ENCODE results near the gene CDC42EP5. TPM values are rescaled to one million over a fixed set of nuclear protein-coding genes. Genes with fewer than 3 reads are reported as not detected.

The CDC42EP5 gene
- total and polyA plus RNA-seq, 10 of the 15 experiments (the other 5 are each of a cell fraction or from before 2014, with no cell fraction given): 0.42 to 1.8 (median 1.4) TPM; not detected in 6

- TF ChIP-seq ZBTB33 (IDR thresholded peaks at IDR 0.05) (no peak), MTA3 (IDR thresholded peaks at IDR 0.05; ENCODE audit: borderline replicate concordance, low read length) (no peak)
Measured at GRCh38 chr19:54473071-54473891, at the start of gene CDC42EP5 (continued).

- H3K27ac ChIP-seq (ENCODE audit: control insufficient read depth, insufficient read depth): peak overlapping the region; percentile 77
- ChIA-PET RAD21 (ENCODE audit: unreplicated experiment) (no interaction called here), CTCF (interaction anchor here (0.6 to 1.3 kb wide), 2 partner anchors 29 to 97 kb away, joined by 3 to 4 read pairs; no protein-coding TSS in a partner anchor), POLR2A (no interaction called here), SMC1A (ENCODE audit: uncharacterized antibody, unreplicated experiment) (interaction anchor here (1.5 kb wide), 2 partner anchors 7 to 94 kb away, joined by 3 to 4 read pairs; no protein-coding TSS in a partner anchor)
- peaks cover 51% of the 10 kb centered on the region for H3K4me1 ChIP-seq (ENCODE audit: control insufficient read depth, insufficient read depth, low read length)
- H3K9ac ChIP-seq (ENCODE audit: control insufficient read depth, insufficient read depth, low read length): peak overlapping the region; percentile 64
- no peaks in the 10 kb centered on the region for H3K36me3 ChIP-seq (ENCODE audit: control insufficient read depth in 2 of 2, insufficient read depth in 2 of 2, low read length in 1 of 2)
- no peaks in the 10 kb centered on the region for H3K9me3 ChIP-seq (replicated peaks; ENCODE audit: control insufficient read depth, insufficient read depth, low read length)
- H4K20me1 ChIP-seq (ENCODE audit: control insufficient read depth, insufficient read depth): no peaks in the 10 kb centered on the region
- intact Hi-C loops (cut with micrococcal nuclease; ENCODE audit: unreplicated experiment): loop anchor here (2.0 kb wide), 1 partner anchor 95 kb away; no protein-coding TSS in a partner anchor
- in situ Hi-C loops (cut with MboI): no loop called here
- H3K27me3 ChIP-seq (replicated peaks in 1 of 2; ENCODE audit: control insufficient read depth in 2 of 2, insufficient read depth in 2 of 2, low read length in 1 of 2): no peaks in the 10 kb centered on the region
- peak overlapping the region; percentile 42 for H2AFZ ChIP-seq (ENCODE audit: control insufficient read depth, low read depth, low read length)
- FAIRE-seq (no peak), ATAC-seq (peak; percentile 50), DNase-seq (ENCODE audit: low read depth, low spot score) (no peak)
- WGBS (ENCODE audit: insufficient coverage, insufficient replicate concordance, low lambda C conversion rate, missing lambda C conversion rate): 12% methylated on average over 6 of the region's 6 CpGs
- BruUV-seq (replicated peaks): no TSS peak
- no peaks in the 10 kb centered on the region for H3K79me2 ChIP-seq (ENCODE audit: control insufficient read depth, insufficient read depth, low read length)
- peak overlapping the region; percentile 95 for H3K4me2 ChIP-seq (ENCODE audit: control insufficient read depth, insufficient read depth)
- peak overlapping the region; percentile 57; the same call in 1 of the 2 replicates for H3K4me3 ChIP-seq
- TF ChIP-seq POLR2AphosphoS2 (IDR thresholded peaks at IDR 0.05; ENCODE audit: low read depth, low read length) (no peak), IKZF2 (IDR thresholded peaks at IDR 0.05) (no peak), SUPT20H (IDR thresholded peaks at IDR 0.05; ENCODE audit: borderline replicate concordance, control insufficient read depth, low read depth, low read length) (no peak), CHD2 (IDR thresholded peaks at IDR 0.05; ENCODE audit: borderline replicate concordance, low read depth, low read length) (no peak), ETV6 (conservative IDR thresholded peaks at IDR 0.05 in 1 of 2, IDR thresholded peaks at IDR 0.05 in 1 of 2; ENCODE audit: borderline replicate concordance in 1 of 2, low read depth in 1 of 2) (0 out of 4 replicates have a peak, but pooled peaks of 1 of the 2 experiments have one; percentile 6), STAT1 (conservative IDR thresholded peaks at IDR 0.05) (no peak), PAX8 (IDR thresholded peaks at IDR 0.05) (no peak), EP300 (IDR thresholded peaks at IDR 0.05; ENCODE audit: borderline replicate concordance in 1 of 2, control insufficient read depth in 1 of 2, low read depth in 2 of 2, low read length in 2 of 2) (no peak), SPI1 (IDR thresholded peaks at IDR 0.05; ENCODE audit: borderline replicate concordance, insufficient read depth, low read depth, low read length) (peak; percentile 12; the same call in 1 of the 2 replicates), BHLHE40 (IDR thresholded peaks at IDR 0.05; ENCODE audit: borderline replicate concordance in 1 of 2, low read depth in 2 of 2, low read length in 1 of 2) (no peak), TCF7 (IDR thresholded peaks at IDR 0.05; ENCODE audit: borderline replicate concordance) (no peak), MEF2B (IDR thresholded peaks at IDR 0.05; ENCODE audit: partially characterized antibody, poor library complexity, severe bottlenecking) (peak; percentile 61), SREBF1 (IDR thresholded peaks at IDR 0.05; ENCODE audit: low read length) (no peak), EZH2 (IDR thresholded peaks at IDR 0.05; ENCODE audit: borderline replicate concordance, control insufficient read depth, low read depth, low read length) (no peak)
Measured at GRCh38 chr19:54521860-54522513, 48.9 kb upstream of the CDC42EP5 start.

Data from GM12878 (cell line).